ENCODE data around the gene TBC1D1. TPM values are rescaled to one million over a fixed set of nuclear protein-coding genes. Genes with fewer than 3 reads are reported as not detected.

Gene TBC1D1
- polyA plus RNA-seq, 1 donor from 2014 or later, result 23.2 TPM

DNA sequence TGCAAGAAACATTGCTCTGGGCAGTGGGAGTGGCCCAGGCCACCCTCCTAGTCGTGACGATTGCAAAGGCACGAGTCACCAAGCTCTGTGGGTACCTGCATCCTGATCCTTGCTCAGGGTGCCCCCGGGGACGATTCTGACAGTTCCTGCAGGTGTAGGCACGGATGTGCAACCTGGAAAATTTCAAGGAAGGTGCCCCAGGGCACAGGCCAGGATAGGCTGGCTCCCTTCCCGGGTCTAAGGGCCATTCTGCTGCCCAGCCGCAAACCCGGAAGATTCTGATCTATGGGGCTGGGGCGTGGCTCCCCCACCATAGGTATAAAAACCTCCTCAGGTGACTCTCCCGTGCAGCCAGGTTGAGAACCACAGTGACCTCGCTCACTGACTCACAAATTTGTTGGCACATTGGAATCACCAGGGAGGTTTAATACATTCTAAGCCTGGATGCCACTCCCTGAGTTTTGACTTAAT, 297.8 kb downstream of the TBC1D1 start:
- TF ChIP-seq EZH2 (IDR thresholded peaks at IDR 0.05; ENCODE audit: borderline replicate concordance, insufficient read depth, low read length, poor library complexity, severe bottlenecking) (no peak), MXI1 (conservative IDR thresholded peaks at IDR 0.05; ENCODE audit: poor library complexity, severe bottlenecking) (no peak), POLR2AphosphoS5 (IDR thresholded peaks at IDR 0.05) (no peak), SMC3 (conservative IDR thresholded peaks at IDR 0.05; ENCODE audit: poor library complexity) (no peak), TAF1 (IDR thresholded peaks at IDR 0.05; ENCODE audit: low read depth) (no peak), RAD21 (conservative IDR thresholded peaks at IDR 0.05) (no peak), EP300 (conservative IDR thresholded peaks at IDR 0.05; ENCODE audit: poor library complexity, severe bottlenecking) (no peak)
- TF ChIP-seq, protein P1, sequence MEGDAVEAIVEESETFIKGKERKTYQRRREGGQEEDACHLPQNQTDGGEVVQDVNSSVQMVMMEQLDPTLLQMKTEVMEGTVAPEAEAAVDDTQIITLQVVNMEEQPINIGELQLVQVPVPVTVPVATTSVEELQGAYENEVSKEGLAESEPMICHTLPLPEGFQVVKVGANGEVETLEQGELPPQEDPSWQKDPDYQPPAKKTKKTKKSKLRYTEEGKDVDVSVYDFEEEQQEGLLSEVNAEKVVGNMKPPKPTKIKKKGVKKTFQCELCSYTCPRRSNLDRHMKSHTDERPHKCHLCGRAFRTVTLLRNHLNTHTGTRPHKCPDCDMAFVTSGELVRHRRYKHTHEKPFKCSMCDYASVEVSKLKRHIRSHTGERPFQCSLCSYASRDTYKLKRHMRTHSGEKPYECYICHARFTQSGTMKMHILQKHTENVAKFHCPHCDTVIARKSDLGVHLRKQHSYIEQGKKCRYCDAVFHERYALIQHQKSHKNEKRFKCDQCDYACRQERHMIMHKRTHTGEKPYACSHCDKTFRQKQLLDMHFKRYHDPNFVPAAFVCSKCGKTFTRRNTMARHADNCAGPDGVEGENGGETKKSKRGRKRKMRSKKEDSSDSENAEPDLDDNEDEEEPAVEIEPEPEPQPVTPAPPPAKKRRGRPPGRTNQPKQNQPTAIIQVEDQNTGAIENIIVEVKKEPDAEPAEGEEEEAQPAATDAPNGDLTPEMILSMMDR (IDR thresholded peaks at IDR 0.05; ENCODE audit: poor library complexity, severe bottlenecking), result no peak
- TF ChIP-seq, protein P2, sequence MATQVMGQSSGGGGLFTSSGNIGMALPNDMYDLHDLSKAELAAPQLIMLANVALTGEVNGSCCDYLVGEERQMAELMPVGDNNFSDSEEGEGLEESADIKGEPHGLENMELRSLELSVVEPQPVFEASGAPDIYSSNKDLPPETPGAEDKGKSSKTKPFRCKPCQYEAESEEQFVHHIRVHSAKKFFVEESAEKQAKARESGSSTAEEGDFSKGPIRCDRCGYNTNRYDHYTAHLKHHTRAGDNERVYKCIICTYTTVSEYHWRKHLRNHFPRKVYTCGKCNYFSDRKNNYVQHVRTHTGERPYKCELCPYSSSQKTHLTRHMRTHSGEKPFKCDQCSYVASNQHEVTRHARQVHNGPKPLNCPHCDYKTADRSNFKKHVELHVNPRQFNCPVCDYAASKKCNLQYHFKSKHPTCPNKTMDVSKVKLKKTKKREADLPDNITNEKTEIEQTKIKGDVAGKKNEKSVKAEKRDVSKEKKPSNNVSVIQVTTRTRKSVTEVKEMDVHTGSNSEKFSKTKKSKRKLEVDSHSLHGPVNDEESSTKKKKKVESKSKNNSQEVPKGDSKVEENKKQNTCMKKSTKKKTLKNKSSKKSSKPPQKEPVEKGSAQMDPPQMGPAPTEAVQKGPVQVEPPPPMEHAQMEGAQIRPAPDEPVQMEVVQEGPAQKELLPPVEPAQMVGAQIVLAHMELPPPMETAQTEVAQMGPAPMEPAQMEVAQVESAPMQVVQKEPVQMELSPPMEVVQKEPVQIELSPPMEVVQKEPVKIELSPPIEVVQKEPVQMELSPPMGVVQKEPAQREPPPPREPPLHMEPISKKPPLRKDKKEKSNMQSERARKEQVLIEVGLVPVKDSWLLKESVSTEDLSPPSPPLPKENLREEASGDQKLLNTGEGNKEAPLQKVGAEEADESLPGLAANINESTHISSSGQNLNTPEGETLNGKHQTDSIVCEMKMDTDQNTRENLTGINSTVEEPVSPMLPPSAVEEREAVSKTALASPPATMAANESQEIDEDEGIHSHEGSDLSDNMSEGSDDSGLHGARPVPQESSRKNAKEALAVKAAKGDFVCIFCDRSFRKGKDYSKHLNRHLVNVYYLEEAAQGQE (IDR thresholded peaks at IDR 0.05; ENCODE audit: borderline replicate concordance), result no peak
- H3K9ac ChIP-seq (ENCODE audit: low read length), result no peak overlapping the region
- H2AFZ ChIP-seq (ENCODE audit: low read depth, low read length), result no peak overlapping the region
- no peaks in the 10 kb centered on the region for H4K20me1 ChIP-seq (ENCODE audit: insufficient read depth)
- H3K4me3 ChIP-seq (ENCODE audit: low read length), result no peak overlapping the region
- no peaks in the 10 kb centered on the region for H3K36me3 ChIP-seq (ENCODE audit: insufficient read depth, low read length)
- H3K79me2 ChIP-seq (replicated peaks; ENCODE audit: insufficient read depth, low read length), result no peaks in the 10 kb centered on the region
- H3K9me2 ChIP-seq (ENCODE audit: insufficient read depth, low read length), result no peaks in the 10 kb centered on the region
- peaks cover 12% of the 10 kb centered on the region for H3F3A ChIP-seq (ENCODE audit: insufficient read depth, low read length, poor library complexity, severe bottlenecking)
- H3K4me2 ChIP-seq (ENCODE audit: low read length), result no peak overlapping the region
- no peaks in the 10 kb centered on the region for H3K27me3 ChIP-seq (ENCODE audit: insufficient read depth, low read depth, low read length)
- no peak overlapping the region for H3K27ac ChIP-seq (ENCODE audit: low read length)
- H3K9me3 ChIP-seq (ENCODE audit: low read length), result no peaks in the 10 kb centered on the region

Other genes with a start within 250 kb of the TBC1D1 start
- gene RELL1, start 204.7 kb upstream of the TBC1D1 start, polyA plus RNA-seq, result 0.47 and 1.7 TPM in 2 replicates
- gene PGM2, start 64.4 kb upstream of the TBC1D1 start, polyA plus RNA-seq, result 8.5 and 9.3 TPM in 2 replicates
- gene PTTG2, start 69.3 kb downstream of the TBC1D1 start, polyA plus RNA-seq, result not detected in 2 replicates

Data from neural cell (in vitro differentiated cells).